ENCODE measurements around the gene ACSM3. TPM values are rescaled to one million over a fixed set of nuclear protein-coding genes. Genes with fewer than 3 reads are reported as not detected.
"Not testable (repeated sequence)": the region's sequence is repeated elsewhere in the genome, so short reads cannot be mapped to it uniquely, and the experiment has no call there.

The ACSM3 gene
- polyA plus RNA-seq, 2 of the 4 experiments (the other 2 are of a cell fraction) = 2.9 to 15.7 TPM

GRCh38 chr16:20762404-20763123 lies 1.2 kb upstream of the ACSM3 start:
- ChIA-PET POLR2A (no interaction called here), CTCF (no interaction called here)
- DNase-seq (ENCODE audit: low read depth in 1 of 2, low spot score in 1 of 2) (no peak), FAIRE-seq (peak; percentile 36), ATAC-seq (no peak)
- H3K4me1 ChIP-seq = peaks cover 20% of the 10 kb centered on the region; the same call in 2 of the 3 replicates
- TF ChIP-seq PHF8 (IDR thresholded peaks at IDR 0.05; ENCODE audit: borderline replicate concordance, low read depth) (no peak), HES2 (IDR thresholded peaks at IDR 0.05) (no peak), CHD2 (IDR thresholded peaks at IDR 0.05; ENCODE audit: low read length, partially characterized antibody) (no peak), CHD4 (IDR thresholded peaks at IDR 0.05; ENCODE audit: borderline replicate concordance) (no peak), ESRRA (IDR thresholded peaks at IDR 0.05; ENCODE audit: borderline replicate concordance, low read length) (no peak), POLR2A (IDR thresholded peaks at IDR 0.05; ENCODE audit: low read length) (no peak), NFE2L2 (conservative IDR thresholded peaks at IDR 0.05; ENCODE audit: low read length) (no peak), RAD21 (conservative IDR thresholded peaks at IDR 0.05 in 1 of 2, IDR thresholded peaks at IDR 0.05 in 1 of 2) (no peak), ZSCAN20 (CRISPR knock-in tag; IDR thresholded peaks at IDR 0.05) (no peak)
- peak overlapping the region; percentile 84; the same call in 1 of the 3 replicates for H3K4me2 ChIP-seq
- H3K27ac ChIP-seq = no peak overlapping the region
- WGBS (ENCODE audit: missing lambda C conversion rate) = 88% methylated on average over 3 of the region's 3 CpGs
- H3K9me3 ChIP-seq = peaks cover 11% of the 10 kb centered on the region
- no peak overlapping the region for H3K4me3 ChIP-seq

- peak overlapping the region in 1 of 2 experiments; percentile 62; a peak in 3 of 6 replicates for H3K27ac ChIP-seq
- H3K4me3 ChIP-seq; ATAC-seq; FAIRE-seq; DNase-seq (ENCODE audit: low read depth in 1 of 2, low spot score in 1 of 2): not testable (repeated sequence)
- H3K4me2 ChIP-seq = peak overlapping the region; percentile 84
- POLR2A ChIA-PET = interaction anchor here (1.4 kb wide), 1 partner anchor 23 kb away, joined by 6 read pairs; the partner anchor contains the start of gene THUMPD1
- H3K4me1 ChIP-seq = peaks cover 20% of the 10 kb centered on the region; the same call in 2 of the 3 replicates
- peaks cover 11% of the 10 kb centered on the region for H3K9me3 ChIP-seq
- WGBS (ENCODE audit: missing lambda C conversion rate) = 43% methylated on average over 1 of the region's 1 CpG
- CTCF ChIA-PET = interaction anchor here (1.6 kb wide), 1 partner anchor 12 kb away, joined by 5 read pairs; no protein-coding TSS in a partner anchor
Observed at GRCh38 chr16:20764448-20764847, 634 bp downstream of the ACSM3 start.

GRCh38 chr16:20765732-20766131 lies 1.9 kb downstream of the ACSM3 start:
- POLR2A ChIA-PET = no interaction called here
- H3K4me3 ChIP-seq = no peak overlapping the region
- no peak overlapping the region for H3K27ac ChIP-seq
- H3K4me1 ChIP-seq = peaks cover 20% of the 10 kb centered on the region; the same call in 2 of the 3 replicates
- CTCF ChIA-PET = interaction anchor here (1.1 to 1.8 kb wide), 4 partner anchors 8 to 16 kb away, joined by 3 to 6 read pairs (median 5); no protein-coding TSS in a partner anchor
- DNase-seq (ENCODE audit: low read depth in 1 of 2, low spot score in 1 of 2) = no peak
- no peak overlapping the region for H3K4me2 ChIP-seq
- no peak for FAIRE-seq
- H3K9me3 ChIP-seq = peaks cover 11% of the 10 kb centered on the region
- WGBS (ENCODE audit: missing lambda C conversion rate) = 82% methylated on average over 2 of the region's 2 CpGs
- no peak for ATAC-seq
- TF ChIP-seq CTCF (IDR thresholded peaks at IDR 0.05) = no peak
- no peak for TF ChIP-seq PHF8 (IDR thresholded peaks at IDR 0.05; ENCODE audit: borderline replicate concordance, low read depth)
- TF ChIP-seq SMC3 (IDR thresholded peaks at IDR 0.05) = no peak
- TF ChIP-seq RAD21 (conservative IDR thresholded peaks at IDR 0.05 in 1 of 2, IDR thresholded peaks at IDR 0.05 in 1 of 2) = no peak
- TF ChIP-seq EP300 (IDR thresholded peaks at IDR 0.05) = no peak
- TF ChIP-seq, protein P1, sequence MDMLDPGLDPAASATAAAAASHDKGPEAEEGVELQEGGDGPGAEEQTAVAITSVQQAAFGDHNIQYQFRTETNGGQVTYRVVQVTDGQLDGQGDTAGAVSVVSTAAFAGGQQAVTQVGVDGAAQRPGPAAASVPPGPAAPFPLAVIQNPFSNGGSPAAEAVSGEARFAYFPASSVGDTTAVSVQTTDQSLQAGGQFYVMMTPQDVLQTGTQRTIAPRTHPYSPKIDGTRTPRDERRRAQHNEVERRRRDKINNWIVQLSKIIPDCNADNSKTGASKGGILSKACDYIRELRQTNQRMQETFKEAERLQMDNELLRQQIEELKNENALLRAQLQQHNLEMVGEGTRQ (IDR thresholded peaks at IDR 0.05) = no peak
- no peak for TF ChIP-seq CBX8 (IDR thresholded peaks at IDR 0.05)
- no peak for TF ChIP-seq MAZ (IDR thresholded peaks at IDR 0.05; ENCODE audit: borderline replicate concordance, low read depth, low read length)
- no peak for TF ChIP-seq SREBF2 (IDR thresholded peaks at IDR 0.05)
- no peak for TF ChIP-seq ATOH8 (CRISPR knock-in tag; IDR thresholded peaks at IDR 0.05; ENCODE audit: low read depth)
- no peak for TF ChIP-seq HMGXB4 (CRISPR knock-in tag; IDR thresholded peaks at IDR 0.05; ENCODE audit: borderline replicate concordance)
- TF ChIP-seq, protein P2, sequence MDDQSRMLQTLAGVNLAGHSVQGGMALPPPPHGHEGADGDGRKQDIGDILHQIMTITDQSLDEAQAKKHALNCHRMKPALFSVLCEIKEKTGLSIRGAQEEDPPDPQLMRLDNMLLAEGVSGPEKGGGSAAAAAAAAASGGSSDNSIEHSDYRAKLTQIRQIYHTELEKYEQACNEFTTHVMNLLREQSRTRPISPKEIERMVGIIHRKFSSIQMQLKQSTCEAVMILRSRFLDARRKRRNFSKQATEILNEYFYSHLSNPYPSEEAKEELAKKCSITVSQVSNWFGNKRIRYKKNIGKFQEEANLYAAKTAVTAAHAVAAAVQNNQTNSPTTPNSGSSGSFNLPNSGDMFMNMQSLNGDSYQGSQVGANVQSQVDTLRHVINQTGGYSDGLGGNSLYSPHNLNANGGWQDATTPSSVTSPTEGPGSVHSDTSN (IDR thresholded peaks at IDR 0.05) = no peak
- no peak for TF ChIP-seq KDM5A (IDR thresholded peaks at IDR 0.05)
- TF ChIP-seq, protein P3, sequence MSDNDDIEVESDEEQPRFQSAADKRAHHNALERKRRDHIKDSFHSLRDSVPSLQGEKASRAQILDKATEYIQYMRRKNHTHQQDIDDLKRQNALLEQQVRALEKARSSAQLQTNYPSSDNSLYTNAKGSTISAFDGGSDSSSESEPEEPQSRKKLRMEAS (IDR thresholded peaks at IDR 0.05) = no peak
- no peak for TF ChIP-seq NFE2L2 (conservative IDR thresholded peaks at IDR 0.05; ENCODE audit: low read length)

Measured in A549 (cell line).